ENCODE results near the gene RPL7L1.
"Not testable (repeated sequence)": the region's sequence is repeated elsewhere in the genome, so short reads cannot be mapped to it uniquely, and the experiment has no call there.

RPL7L1 gene

GRCh38 chr6:42879372-42880239 lies at the start of gene RPL7L1:
Gene RPL7L1 (plus strand): TSS chr6:42879616. CDS start chr6:42879911, 295 bp downstream.
- DNase-seq, result no peak

- no peak for DNase-seq
Measured at GRCh38 chr6:42831237-42831636, 48.2 kb upstream of the RPL7L1 start.

DNA sequence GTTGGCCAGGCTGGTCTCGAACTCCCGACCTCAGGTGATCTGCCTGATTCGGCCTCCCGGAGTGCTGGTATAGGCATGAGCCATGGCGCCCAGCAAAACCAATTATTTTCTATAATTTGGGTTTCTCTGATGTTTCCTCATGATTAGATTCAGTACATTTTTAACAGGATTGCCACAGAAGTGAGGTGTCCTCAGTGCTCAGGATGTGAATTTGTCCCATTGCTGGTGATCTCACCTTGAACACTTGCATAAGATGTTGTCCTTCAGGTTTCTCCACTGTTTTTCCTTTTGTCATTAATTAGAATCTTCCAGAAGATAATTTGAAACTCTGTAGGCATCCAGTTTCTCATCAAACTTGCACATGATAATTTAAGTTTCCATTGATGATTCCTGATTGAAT lies 45.4 kb upstream of the RPL7L1 start:
- DNase-seq, result no peak

DNA sequence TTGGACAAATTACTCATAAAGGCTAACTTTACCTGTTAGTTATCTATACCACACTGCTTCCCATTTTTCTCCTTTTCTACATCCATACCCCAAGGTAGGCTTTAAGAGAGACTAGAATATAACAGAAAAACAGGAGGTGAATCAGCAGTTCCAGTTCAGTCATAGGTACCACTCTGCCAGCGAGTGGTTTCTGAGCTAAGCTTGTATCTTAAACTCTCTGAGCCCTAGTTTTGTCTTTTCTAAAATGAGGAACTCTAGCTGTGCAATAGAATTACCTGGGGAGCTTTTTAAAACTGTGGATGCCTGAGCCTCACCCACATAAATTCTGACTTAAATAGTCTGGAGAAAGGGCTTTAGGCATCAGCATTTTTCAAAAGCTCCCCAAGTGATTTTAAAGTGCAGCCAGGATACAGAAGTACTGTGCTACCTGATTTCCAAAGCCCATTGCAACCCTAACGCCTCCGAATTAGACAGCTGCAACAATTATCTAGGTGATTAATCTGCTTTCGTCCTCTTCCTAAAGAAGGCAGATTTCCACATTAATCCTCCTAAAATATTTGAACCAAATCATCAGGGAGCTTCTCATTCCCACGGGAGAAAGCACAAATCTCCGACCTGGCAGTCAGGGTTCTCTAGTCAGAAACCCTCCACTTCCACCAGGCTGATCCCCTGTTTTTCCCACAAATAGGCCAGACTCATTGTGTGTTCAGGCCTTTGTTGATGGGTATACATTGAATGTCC lies 37.4 kb upstream of the RPL7L1 start:
- DNase-seq, result no peak

DNA sequence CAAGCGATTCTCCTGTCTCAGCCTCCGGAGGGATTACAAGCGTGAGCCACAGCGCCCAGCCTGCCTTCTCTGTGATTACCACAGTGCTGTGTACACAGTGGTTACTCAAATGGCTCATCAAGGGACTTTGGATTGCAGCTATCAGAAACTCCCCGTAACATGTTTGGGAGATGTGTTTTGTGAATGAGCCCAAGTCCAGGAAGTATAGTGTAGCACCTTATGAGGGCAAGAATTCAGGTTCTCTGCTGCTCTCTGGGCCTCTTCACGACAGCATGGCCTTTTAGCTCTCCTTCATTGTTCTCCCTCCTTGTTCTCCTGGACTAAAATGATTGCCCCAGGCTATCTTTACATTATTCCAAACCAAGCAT lies 34.1 kb upstream of the RPL7L1 start:
- no peak for DNase-seq

GRCh38 chr6:42846505-42846904 lies 32.9 kb upstream of the RPL7L1 start:
- no peak for DNase-seq

GRCh38 chr6:42848700-42849099 lies 30.7 kb upstream of the RPL7L1 start:
- DNase-seq, result no peak

DNA sequence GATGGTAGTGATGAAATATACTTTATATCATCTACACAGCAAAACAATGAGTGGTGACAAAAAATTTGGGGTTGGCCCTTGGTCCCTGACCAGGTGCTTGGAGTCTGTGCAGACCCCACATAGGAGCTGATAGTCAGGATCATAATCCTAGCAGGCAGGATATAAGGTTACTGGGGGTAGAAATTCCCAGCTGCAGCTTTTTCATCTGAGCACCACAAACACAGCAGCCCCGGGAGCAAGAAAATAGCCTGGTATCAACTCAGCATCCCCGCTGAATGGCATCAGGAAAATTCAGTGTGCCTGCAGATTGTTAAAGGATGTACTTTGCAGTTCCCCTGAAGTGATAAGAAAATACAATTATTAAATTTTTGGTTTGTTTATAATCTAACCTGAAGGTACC lies 27.8 kb upstream of the RPL7L1 start:
- no peak for DNase-seq

- DNase-seq, result no peak
Measured at GRCh38 chr6:42860036-42860435, 19.4 kb upstream of the RPL7L1 start.

DNA sequence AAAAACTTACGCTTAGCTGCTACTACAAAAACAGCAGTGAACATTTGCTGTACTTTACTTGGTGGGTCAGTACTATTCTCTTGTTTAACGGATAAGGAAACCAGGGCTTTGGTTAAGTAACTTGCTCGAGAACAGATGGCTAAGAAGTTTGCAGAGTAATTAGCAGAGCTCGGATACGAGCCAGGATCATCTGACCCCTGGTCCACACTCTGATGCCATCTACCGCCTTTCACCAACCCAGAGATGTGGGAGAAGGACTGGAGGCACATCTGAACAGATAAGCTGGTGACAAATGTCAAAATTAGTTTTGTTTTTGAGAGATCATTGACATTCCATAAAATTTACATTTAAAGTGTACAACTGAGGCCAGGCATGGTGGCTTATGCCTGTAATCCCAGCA lies 18.9 kb upstream of the RPL7L1 start:
- DNase-seq, result no peak

GRCh38 chr6:42864602-42865001 lies 14.8 kb upstream of the RPL7L1 start:
- no peak for DNase-seq

- DNase-seq, result no peak
Measured at GRCh38 chr6:42870145-42870936, 9.1 kb upstream of the RPL7L1 start.

- DNase-seq, result no peak
Measured at GRCh38 chr6:42871711-42872110, 7.7 kb upstream of the RPL7L1 start.

DNA sequence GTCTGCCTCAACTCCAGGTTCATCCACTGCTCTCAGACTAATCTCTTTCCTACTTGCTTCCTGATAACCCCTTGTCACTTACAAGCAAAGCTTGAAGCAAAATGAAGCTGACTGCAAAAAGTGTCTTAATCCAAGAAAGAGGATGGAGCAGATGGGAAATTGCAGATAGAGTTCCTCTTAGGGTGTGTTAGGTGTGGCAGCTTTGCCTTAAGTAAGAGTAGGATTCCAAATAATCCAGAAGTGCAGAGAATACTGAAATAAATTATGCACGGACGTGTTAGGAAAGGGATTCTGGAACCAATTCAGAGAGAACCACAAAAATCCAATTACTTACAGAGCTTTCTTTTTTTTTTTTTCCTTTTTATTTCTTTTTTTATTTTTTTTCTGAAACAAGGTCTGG lies 6.1 kb upstream of the RPL7L1 start:
- DNase-seq, result no peak

GRCh38 chr6:42877695-42878094 lies 1.7 kb upstream of the RPL7L1 start:
- DNase-seq, result no peak

GRCh38 chr6:42880240-42880817 lies 913 bp downstream of the RPL7L1 start:
- DNase-seq, result not testable (repeated sequence)

GRCh38 chr6:42880871-42881270 lies 1.5 kb downstream of the RPL7L1 start:
- not testable (repeated sequence) for DNase-seq

DNA sequence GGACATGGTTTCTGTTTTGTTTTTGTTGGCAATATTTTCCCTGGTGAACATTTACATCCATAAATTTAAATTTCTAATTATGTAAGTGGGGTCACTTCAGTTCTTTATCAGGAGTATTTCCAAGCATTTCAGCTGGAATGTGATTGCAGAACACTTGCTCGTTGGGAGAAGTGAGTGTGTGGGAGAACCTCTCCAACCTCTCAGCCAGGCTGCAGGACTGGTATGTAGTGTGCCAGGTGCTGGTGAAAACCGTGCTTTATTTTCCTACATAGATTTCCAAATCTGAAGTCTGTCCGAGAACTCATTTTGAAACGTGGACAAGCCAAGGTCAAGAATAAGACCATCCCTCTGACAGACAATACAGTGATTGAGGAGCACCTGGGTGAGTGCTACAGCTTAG lies 6.3 kb downstream of the RPL7L1 start:
- DNase-seq, result no peak

- not testable (repeated sequence) for DNase-seq
Measured at GRCh38 chr6:42888201-42888600, 8.8 kb downstream of the RPL7L1 start.

DNA sequence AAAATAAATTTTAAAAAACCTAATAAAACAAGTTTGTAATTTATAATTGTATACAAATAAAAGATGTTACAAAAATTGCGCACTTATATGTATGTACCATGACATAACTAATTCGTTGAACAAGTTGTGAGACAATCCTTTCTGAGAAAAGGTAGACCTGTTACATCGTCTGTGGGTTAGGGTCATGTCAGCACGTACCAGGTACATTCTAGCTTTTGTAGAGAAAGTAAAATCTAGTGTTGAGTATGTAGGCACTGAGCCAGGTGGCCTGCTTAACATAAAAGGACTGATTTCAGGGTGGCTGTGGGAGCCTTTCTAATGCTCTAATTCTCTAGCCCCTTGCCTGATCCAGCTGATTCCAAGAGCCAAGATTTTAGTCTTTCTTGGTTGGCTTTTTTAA lies 10.4 kb downstream of the RPL7L1 start:
- no peak for DNase-seq

DNA sequence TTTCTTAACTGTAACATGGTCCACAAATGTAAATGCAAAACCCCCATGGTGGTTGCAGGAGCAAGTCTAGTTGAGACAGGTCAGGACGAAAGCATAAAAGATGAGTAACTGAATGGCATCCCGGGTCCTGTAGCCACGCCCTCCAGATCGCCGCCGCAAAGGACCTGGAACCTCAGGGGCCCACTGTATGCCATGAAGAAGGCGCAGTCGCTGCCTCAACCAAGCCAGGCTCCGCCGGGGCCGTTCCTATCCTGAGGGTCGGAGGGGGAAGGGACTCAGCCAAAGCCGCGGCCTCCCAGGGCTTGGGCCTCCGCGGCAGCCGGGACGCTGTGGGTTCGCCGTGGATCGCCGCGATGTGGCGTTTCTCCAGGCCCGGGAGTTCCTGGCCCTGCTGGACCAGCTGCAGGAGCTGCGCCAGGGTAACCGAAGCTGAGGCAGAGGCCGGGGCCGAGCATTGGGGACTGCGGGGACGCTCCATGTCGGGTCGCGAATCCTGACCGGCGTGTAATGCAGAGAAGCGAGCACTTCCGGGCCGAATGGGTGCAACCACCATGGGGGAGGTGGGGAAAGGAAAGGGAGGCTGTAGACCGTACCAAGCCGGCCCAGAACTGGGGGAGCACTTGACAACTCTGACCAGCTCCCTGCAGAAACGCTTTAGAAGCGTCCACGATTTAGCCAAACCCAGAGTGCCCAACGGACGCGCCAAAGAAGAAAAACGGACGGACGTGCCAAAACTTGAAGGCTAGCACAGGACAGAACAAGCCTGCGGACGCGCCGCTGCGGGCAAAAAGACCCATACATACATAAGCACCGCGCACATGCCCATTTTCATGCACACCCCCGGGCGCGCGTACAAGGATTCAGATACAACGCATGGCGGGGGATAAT lies 11.1 kb downstream of the RPL7L1 start:
- DNase-seq, result no peak

- no peak for DNase-seq
Measured at GRCh38 chr6:42891199-42891722, 11.8 kb downstream of the RPL7L1 start.

Measured in cortex of kidney (tissue), 1 donor.